Occipital lobe (tissue), 2 donors: ENCODE results near the gene KLF1. TPM values are rescaled to one million over a fixed set of nuclear protein-coding genes. Genes with fewer than 3 reads are reported as not detected.
"Not testable (repeated sequence)": the region's sequence is repeated elsewhere in the genome, so short reads cannot be mapped to it uniquely, and the experiment has no call there.

ENCODE experiments used
- DNase-seq: peaks from one replicate; lab custom pipeline; 2025; lab: John Stamatoyannopoulos, UW
- total RNA-seq: library from RNA; depleted of rRNA; stranded (reverse); fragments of >200 nt; gene quantifications from one replicate; pipeline ENCODE4 v1.2.3, GENCODE V29; 2014

Gene KLF1
- total RNA-seq, 1 donor from 2014 or later, result 0.31 TPM

DNA sequence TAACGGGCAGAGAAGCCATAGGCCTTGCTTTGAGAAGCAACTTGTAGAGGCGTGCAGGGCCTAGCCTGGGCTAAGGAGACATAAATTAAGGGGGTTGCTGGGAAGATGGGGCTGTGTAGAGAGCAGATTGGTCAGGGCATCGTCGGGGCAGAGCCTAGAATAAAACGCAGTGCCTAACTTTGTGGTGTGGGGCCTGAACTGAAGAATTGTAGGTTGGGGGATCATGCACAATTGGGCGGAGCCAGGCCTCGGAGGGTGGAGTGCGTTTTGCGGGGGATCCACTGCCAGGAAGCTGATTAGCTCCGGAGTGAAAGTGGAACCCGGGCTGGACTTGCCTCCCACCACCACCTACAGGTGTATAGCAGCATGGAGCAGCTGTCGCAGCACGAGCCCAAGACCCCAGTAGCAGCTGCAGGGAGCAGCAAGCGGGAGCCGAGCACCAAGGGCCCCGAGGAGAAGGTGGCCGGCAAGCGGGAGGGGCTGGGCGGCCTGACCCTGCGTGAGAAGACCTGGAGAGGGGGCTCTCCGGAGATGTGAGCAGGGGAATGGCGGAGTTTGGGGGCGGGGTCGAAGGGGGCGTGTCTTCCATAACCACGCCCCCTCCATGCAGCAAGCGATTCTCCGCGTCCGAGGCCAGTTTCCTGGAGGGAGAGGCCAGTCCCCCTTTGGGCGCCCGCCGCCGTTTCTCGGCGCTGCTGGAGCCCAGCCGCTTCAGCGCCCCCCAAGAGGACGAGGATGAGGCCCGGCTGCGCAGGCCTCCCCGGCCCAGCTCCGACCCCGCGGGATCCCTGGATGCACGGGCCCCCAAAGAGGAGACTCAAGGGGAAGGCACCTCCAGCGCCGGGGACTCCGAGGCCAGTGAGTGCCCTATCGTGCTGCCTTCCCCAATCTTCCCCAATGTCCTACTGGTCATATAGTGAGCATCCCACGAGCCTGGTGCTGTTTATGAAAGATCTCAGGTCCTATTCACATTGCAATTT lies 19.6 kb downstream of the KLF1 start:
- DNase-seq, result no peak

DNA sequence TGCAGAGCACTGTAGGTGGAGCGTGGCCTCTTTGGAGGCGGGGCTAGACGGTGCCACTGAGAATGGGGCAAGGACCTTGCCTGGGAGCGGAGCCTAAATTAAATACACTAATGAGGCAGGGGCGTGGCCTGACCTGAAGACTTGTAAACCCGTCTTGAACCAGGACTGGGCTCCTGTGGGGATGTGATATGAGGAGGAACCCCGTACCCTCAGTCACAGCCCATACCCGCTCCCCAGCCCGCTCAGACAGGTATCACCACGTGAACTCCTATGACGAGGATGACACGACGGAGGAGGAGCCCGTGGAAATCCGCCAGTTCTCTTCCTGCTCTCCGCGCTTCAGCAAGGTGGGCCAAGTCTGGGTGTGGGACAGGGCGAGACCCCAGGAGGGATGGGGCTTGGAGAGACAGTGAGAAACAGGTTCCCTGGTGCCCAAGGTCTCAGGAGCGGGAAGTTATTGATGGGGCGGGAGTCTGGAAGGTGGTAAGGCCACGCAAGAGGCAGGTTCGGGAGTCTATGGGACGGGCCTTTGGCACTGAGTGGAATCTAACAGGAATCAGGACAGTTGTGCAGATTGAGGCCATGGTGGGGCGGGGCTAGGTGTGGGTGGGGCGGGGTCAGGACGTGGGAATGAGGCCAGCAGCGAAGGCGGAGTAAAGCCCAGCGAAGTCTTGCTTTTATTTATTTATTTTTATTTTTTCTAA lies 20.4 kb downstream of the KLF1 start:
- DNase-seq, result no peak

DNA sequence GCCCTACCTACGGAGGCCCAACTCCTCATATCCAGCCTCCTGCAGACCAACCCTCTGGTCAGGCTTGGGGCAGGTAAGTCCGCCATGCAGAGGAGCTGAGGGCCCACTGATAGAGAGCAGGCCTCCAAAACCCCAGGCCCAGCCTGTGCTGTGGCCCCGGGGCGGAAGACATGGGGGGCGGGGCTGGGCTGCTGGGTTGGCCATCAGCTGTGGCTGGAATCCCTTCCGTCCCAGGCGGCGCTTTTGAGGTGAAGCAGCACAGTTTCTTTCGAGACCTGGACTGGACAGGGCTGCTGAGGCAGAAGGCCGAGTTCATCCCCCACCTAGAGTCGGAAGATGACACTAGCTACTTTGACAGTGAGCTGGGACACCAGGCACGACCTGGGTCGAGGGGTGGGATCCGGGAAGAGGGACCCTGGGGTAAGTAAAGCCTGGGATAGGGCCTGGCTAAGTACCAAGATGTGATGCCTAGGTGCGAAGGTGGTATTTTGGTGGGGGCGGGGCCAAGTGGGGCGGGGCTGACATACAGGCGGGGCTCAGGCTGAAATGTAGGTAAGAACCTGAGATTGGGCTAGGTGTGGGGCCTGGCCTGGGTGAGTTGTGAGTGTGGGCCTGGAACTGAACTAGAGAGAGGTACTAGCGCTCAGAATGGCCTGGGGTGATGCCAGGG lies 21.1 kb downstream of the KLF1 start:
- DNase-seq, result no peak

DNA sequence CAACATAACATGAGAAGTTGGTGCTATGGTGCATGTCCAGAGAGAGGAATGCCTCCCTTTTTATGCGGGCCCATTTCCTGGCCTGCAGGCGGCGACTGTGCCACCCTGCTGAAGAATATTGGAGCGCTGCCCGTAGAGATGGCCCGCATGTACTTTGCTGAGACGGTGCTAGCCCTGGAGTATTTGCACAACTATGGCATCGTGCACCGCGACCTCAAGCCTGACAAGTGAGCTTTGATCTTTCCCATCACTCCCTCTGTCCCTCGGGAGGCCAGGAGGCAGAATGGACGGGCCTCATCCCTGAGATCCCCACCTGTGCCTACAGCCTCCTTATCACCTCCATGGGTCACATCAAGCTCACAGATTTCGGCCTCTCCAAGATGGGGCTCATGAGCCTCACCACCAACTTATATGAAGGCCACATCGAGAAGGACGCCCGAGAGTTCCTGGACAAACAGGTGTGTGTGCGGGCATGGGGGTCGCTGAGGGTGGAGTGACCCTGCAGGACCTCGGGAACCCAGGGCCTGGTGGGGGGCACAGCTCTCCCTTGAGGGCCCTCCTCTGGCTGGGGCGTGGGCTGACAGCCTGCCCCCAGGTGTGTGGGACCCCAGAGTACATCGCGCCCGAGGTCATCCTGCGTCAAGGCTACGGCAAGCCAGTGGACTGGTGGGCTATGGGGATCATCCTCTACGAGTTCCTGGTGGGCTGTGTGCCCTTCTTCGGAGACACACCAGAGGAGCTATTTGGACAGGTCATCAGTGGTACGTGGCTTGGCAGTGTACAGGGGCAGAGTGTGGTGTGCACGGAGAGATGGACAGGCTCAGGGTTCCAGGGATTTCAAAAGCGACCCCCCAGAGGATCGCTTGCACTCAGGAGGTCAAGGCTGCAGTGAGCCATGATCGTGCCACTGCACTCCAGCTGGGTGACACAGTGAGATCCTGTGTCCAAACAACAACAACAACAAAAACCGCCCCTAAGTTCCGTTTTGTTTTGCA lies 22.0 kb downstream of the KLF1 start:
- DNase-seq, result no peak

DNA sequence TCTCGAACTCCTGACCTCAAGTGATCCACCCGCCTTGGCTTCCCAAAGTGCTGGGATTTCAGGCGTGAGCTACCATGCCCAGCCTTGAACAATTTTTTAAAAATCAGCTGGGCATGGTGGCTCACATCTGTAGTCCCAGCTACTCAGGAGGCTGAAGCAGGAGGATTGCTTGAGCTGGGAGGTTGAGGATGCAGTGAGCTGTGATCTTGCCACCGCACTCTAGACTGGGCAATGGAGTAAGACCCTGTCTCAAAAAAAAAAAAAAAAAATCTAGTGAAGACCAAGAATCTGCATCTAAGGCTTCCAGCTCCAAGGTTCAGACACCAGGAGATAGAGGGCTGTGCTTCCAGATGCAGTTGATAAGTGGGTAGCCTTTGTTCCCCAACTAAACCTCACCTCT lies 22.9 kb downstream of the KLF1 start:
- no peak for DNase-seq

DNA sequence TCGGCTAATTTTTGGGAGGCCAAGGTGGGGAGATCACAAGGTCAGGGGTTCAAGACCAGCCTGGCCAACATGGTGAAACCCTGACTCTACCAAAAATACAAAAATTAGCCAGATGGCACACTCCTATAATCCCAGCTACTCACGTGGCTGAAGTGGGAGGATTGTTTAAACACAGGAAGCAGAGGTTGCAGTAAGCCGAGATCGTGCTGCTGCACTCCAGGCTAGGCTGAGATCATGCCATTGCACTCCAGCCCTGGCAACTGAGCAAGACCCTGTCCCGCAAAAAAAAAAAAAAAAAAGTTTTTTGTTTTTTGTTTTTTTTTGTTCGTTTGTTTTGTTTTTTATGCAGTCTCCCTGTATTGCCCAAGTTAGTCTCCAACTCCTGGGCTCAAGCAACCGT lies 27.5 kb downstream of the KLF1 start:
- DNase-seq, result no peak

DNA sequence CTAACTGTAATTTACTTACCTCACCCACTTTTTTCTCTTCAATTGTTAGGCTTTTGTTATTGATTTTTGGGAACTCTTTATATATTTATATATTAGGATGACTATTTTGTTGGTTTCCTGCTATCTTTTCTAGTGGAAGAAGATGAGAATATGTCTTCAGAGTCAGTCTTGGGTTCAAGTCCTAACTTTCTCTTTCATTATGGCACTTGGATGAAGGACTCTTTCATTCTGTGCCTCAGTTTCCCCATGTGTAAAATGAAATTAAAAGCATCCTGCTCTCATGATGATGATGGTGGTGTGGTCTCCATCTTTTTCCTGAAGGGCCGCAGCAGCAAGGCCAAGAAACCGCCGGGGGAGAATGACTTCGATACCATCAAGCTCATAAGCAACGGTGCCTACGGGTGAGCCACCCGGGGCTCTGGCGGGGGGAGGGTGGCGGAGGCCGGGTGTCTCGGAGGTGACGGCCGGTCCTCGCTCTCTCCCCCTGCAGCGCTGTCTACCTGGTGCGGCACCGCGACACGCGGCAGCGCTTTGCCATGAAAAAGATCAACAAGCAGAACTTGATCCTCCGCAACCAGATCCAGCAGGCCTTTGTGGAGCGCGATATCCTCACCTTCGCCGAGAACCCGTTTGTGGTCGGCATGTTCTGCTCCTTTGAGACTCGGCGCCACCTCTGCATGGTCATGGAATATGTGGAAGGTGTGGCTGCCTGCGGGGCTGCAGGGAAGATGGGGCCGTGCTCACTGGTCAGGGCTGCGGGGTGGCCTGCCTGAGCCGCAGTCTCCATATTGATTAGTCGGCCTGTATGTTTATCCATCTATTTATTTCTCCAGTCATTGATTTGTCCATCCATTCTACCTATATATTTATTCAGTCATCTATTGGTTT lies 28.7 kb downstream of the KLF1 start:
- no peak for DNase-seq

DNA sequence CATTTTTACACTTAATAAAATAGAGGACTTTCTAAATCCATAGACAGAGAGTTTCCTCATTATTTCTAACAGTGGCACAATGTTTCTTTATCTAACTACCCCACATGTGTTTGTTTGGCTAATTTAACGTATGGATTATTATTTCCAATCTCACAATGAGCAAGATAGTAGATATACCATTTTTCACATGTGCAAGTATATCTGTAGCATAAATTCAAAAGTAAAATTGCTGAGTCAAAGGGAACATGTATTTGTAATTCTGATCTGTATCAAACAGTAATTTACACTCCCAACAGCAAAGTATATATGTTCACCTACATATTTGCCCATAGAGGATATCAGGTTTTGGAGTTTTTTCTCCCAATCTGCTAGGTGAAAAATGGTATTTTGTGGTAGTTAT lies 30.3 kb downstream of the KLF1 start:
- DNase-seq, result no peak

DNA sequence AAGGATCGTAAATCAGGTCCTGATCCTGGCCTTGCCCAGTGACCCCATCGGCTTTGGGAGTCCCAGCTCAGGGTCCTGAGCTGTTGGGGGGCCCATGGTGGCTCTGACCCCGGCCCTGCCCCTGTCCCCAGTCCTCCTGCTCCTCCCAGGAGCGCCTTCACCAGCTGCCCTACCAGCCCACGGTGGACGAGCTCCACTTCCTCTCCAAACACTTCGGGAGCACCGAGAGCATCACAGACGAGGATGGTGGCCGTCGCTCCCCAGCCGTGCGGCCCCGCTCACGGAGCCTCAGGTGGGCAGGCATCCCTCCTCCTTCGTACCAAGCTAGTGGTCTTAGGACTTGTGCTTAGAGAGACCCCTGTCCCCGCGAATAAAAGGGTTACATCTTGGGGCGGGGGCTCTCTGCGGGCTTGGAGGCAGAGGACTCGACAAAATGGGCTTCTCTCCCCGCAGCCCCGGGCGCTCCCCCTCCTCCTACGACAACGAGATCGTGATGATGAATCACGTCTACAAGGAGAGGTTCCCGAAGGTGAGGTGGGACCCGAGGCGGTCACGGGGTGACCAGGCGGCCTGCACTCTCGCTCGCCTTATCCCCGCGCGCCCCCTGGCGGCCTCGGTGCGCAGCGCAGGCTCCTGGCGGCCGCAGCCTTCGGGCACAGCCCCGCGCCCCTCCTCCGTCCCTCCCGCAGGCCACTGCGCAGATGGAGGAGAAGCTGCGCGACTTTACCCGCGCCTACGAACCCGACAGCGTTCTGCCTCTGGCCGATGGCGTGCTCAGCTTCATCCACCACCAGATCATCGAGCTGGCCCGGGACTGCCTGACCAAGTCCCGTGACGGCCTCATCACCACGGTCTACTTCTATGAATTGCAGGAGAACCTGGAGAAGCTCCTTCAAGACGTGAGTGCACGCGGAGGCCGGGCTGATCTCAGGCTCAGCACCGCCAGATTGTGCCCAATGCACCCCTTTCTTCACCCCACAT lies 39.6 kb downstream of the KLF1 start:
- peak; percentile 65 for DNase-seq

DNA sequence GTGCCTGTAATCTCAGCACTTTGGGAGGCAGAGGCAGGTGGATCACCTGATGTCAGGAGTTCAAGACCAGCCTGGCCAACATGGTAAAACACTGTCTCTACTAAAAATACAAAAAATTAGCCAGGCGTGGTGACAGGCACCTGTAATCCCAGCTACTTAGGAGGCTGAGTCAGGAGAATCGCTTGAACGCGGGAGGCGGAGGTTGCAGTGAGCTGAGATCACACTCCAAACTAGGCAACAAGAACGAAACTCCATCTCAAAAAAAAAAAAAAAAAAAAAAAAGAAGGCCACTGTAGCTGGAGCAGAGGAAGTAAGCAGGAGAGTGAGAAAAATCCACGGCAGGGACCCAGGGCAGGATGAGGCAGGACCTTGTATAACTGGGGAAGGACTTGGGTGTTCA lies 40.4 kb downstream of the KLF1 start:
- not testable (repeated sequence) for DNase-seq

DNA sequence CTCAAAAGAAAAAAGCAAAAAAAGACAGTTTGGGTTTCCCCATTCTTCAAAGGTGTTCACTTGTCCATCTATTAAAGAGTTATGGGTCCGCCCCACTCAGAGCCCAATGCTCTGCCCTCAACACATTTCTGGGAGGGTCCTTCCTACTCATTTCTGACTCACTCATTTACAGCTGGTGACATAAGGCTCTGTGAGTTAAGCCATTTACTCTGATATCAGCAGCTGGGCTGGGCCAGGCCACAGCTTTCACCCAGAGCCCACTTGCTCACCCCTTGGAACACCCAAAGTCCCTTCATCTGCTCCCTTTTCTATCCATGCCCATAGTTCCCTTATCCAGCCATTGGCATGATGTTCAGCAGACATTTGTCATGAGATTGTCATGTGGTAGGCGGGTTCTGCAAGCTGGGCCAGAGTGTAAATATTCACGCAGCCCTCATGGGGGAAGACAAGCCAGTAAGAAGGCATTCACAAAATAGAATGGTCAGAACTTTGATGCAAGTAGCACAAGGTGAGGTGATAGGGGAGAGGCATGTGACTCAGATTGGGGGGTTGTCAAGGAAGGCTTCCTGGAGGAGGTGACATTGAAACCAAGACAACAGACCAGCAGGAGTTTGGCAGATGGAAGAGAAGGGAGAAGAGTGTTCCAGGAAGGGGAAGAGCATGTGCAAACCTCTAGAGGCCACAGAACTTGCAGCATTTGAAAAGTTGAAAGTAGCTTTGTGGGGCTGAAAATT lies 42.8 kb downstream of the KLF1 start:
- no peak for DNase-seq

DNA sequence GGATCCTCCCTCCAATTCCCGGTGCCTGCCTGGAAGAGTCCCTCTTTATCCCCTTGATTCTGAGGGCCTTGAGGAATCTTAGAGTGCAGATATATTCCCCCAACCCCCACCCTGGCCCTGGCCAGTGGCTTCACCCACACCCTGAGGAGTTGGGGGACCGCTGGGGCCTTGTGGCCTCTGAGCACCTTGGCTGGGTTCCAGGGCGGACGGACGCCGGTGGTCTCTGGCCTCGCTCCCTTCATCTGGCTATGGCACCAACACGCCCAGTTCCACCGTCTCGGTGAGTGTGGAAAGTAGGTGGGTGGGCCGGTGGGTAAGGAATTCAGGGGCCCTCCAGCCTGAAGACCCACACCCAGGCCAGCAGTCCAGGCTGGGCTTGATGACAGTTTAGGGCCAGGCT lies 43.7 kb downstream of the KLF1 start:
- no peak for DNase-seq

DNA sequence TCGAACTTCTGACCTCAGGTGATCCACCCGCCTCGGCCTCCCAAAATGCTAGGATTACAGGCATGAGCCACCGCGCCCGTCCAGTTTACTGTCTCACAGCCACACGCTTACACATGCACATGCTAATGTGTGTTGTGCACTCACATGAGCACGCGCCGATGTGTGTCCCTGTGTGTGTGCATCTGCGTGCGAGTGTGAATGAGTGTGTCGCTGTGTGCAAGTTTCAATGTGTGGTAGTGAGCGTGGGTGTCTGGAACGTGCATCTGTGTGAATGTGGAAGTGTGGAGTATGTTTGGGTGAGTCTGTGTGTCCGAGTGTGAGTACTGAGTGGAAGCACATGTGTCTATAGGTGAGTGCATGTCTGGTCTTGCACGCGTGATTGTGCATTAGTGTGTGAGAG lies 44.5 kb downstream of the KLF1 start:
- DNase-seq, result no peak

DNA sequence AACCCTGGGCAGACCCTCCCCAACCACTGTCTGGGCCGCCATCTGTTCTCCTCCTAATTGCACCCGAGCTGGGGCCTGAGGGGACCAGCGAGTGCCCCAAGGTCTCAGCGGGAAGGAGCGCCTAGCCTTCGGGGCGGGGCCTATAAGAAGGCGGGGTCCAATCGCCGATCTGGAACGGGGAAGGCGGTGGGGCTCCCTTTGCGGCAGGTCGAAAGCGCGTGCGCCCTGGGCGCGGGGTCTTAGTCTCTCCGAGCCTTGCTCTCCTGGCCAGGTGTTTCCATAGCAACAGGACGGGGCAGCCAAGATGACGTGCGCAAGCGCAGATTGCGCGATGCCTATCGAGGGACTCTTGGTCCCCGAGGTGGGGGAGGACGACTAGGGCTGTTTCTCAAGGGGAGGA lies 45.9 kb downstream of the KLF1 start:
- DNase-seq, result peak; percentile 42

DNA sequence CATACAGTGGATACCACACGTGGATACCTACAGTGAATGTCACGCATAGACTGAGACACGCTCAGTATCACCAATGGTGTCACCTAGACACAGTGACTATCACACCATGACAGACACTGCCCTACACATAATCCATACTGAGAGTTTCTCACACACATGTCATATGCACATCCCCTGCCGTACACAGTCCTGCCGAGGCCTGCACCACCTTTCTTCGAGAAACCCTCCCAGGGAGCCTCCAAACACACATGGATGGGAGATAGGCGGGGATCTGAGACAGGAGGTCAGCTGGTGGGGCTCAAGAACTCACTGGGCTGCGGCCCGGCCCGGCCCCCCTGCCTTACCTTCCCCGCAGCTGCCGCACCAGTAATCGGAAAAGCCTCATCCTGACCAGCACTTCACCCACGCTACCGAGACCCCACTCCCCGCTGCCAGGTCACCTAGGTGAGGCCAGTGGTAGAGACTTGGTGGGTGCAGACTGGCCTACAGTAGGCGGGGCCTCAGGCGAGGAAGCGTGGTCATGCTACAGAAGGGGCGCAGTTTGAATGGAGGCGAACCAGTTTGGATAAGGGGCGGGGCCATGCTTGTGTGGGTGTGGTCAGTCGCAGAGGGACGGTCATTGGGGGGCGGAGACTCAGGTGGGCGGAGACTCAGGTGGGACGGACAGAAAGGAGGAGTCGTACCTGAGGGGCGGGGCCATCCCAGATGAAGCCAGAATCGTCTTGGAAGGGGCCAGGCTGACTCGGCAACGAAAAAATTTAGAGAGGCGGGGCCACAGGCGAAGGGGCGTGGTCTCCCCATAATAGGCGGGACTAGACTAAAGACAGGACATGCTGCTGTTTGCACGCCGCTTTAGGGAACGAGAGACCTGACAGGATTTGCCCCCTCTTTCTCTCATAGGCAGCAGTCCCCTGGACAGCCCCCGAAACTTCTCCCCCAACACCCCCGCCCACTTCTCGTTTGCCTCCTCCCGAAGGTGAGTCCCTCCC lies 46.6 kb downstream of the KLF1 start:
- peak; percentile 67 for DNase-seq

DNA sequence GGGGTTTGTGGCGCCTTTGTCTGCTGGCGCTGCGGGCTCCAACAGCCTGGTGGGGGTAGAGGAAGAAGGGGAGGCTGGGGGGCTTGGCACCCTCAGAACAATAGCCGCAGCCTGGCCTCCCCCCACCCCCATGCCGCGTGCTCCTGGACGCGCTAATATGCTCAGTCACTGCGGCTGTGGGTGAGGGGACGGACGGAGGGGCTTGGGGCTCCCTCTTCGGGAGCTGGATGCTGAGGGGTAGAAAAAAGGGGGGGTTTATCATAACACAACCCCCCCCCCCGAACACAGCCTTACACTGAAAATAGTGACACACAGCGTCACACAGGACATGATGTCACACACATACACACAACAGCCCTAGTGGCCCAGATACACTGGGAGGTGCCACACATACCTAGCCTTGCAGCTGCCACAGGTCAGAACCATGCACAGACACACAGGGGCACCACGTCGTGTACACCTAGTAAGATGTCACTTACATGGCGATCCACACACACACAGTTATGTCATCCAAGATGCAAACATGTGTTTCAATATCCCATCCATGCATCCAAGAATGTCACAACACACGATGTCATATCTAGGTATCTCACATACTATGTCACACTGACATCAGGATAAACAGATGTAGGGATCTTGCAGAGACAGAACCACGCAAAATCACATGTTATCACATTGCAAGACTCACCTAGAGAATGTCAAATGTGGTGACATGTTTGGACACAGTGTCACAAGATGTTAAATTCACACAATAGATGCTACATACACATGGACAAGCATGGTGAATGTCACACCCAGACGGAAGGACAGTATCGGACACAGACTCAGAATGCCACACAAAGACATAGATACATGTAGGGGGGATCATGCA lies 47.9 kb downstream of the KLF1 start:
- DNase-seq, result no peak
